Prostate gland (tissue), 2 donors: ENCODE data around the gene MLLT11.

Experiments used
- CTCF ChIP-seq, 4 experiments: fragments of 200-600 bp in 2 of 4; fragments of 450-650 bp in 2 of 4; sonication (generic) in 2 of 4; IDR thresholded peaks; 1 replicate in 3 of 4; 2 replicates in 1 of 4; pipeline ENCODE4 v1.5.1; 2016 to 2019; ENCODE audit warnings: antibody characterized with exemption in 4 of 4, mild to moderate bottlenecking in 2 of 4, moderate library complexity in 2 of 4
- POLR2A ChIP-seq: fragments of 450-650 bp; IDR thresholded peaks from one replicate; pipeline ENCODE4 v1.6.1; 2016; ENCODE audit warnings: antibody characterized with exemption, mild to moderate bottlenecking
- POLR2AphosphoS5 ChIP-seq: sonication (generic); formaldehyde crosslinking; IDR thresholded peaks from one replicate; pipeline ENCODE4 v1.6.1; 2017; ENCODE audit warnings: antibody characterized with exemption

DNA sequence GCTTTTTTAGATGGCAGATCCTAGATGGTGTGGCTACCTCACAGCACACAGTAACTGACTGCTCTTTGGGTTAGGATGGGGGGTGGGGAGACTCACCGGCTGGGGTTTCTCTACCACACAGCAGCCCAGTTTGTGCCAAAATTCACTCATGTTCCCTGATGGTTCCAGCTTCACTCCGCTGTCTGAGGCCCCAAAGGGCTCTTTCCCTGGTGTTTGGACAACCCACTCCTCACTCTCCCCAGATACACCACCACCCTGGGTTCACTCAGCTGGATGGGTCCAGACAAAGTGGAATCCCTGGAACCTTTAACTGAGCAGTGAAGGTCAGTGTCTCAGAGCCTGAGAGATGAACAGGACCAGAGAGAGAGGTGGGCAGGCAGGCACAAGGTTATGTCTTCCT, 4.6 kb upstream of the MLLT11 start:
- TF ChIP-seq CTCF (IDR thresholded peaks at IDR 0.05) (no peak), POLR2A (no peak), POLR2AphosphoS5 (no peak)
